Activated B cell treated with CpG ODN at 0.5 μM for 24 hours (primary cell): ENCODE results near the gene DCST1. TPM values are rescaled to one million over a fixed set of nuclear protein-coding genes. Genes with fewer than 3 reads are reported as not detected.

Experiments
- ATAC-seq: fragments of 200-7000 bp; cut with Tn5 transposase; one replicate; pipeline ENCODE4 v1.10.0; 2021; ENCODE audit warnings: low read depth, mild to moderate bottlenecking, moderate library complexity
- CTCF ChIA-PET: fragments of 350-600 bp; sonication (Branson Sonifier 250); formaldehyde crosslinking; loops from one replicate; lab custom pipeline; 2021; ENCODE audit warnings: antibody characterized with exemption; lab: Charles Lee
- POLR2A ChIA-PET: fragments of 350-600 bp; sonication (Branson Sonifier 250); formaldehyde crosslinking; loops from one replicate; lab custom pipeline; 2021; ENCODE audit warnings: antibody characterized with exemption; lab: Charles Lee
- DNase-seq: peaks from one replicate; pipeline ENCODE4 v3.0.0; 2022
- H3K27ac Mint-ChIP-seq: one replicate; pipeline ENCODE4 v1.8.0; 2020; ENCODE audit warnings: mixed read lengths
- H3K27me3 Mint-ChIP-seq: one replicate; pipeline ENCODE4 v1.8.0; 2021; ENCODE audit warnings: mixed read lengths
- H3K36me3 Mint-ChIP-seq: one replicate; pipeline ENCODE4 v1.8.0; 2021; ENCODE audit warnings: low read depth, mixed read lengths
- H3K4me1 Mint-ChIP-seq: one replicate; pipeline ENCODE4 v1.8.0; 2021; ENCODE audit warnings: mixed read lengths
- H3K4me3 Mint-ChIP-seq: one replicate; pipeline ENCODE4 v1.8.0; 2020; ENCODE audit warnings: mild to moderate bottlenecking, mixed read lengths
- H3K9me3 Mint-ChIP-seq: one replicate; pipeline ENCODE4 v1.8.0; 2020; ENCODE audit warnings: mixed read lengths
- intact Hi-C: fragments of 100-400 bp; cut with micrococcal nuclease; formaldehyde crosslinking; loops from one replicate; pipeline ENCODE4 v1.15.1; 2024
- total RNA-seq: library from RNA; stranded (reverse); gene quantifications from 2 replicates; pipeline ENCODE4 v1.2.3, GENCODE V29; 2022
- TF ChIP-seq, protein P1 (sequence below): fragments of 200-600 bp; IDR thresholded peaks from one replicate; pipeline ENCODE4 v1.8.0; 2022; ENCODE audit warnings: antibody characterized with exemption, mild to moderate bottlenecking

DCST1 gene
- total RNA-seq, 1 donor from 2014 or later: not detected

DNA sequence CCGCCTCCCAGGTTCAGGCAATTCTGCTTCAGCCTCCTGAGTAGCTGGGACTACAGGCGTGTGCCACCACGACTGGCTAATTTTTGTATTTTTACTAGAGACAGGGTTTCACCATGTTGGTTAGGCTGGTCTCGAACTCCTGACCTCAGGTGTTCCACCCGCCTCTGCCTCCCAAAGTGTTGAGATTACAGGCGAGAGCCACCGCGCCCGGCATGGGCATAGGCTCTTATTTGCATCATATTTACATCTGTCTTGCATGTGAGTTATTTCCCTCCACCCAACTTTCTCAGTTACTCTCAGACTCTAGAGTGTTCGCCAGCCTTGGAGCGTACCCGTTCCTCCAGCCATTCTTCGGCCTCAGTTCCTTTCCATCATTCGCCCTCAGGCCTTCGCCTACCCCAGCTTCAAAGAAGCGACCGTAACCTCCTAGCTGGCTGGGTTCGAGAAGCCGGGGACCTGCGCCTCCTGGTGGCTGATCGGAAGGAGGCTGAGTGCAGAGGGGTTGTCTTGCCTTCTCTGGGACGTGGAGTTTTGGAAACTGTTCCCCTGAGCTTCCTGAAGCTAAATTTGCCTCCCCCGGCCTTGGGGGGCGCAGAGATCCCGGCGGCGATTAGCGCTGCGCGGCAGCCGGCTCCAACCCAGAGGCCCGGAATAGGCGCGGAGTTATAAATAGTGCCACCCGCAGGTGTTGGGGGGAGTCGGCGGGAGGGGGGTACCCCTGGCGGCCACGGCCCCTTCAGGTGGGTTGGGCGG, 34.6 kb upstream of the DCST1 start:
- TF ChIP-seq, protein P1, sequence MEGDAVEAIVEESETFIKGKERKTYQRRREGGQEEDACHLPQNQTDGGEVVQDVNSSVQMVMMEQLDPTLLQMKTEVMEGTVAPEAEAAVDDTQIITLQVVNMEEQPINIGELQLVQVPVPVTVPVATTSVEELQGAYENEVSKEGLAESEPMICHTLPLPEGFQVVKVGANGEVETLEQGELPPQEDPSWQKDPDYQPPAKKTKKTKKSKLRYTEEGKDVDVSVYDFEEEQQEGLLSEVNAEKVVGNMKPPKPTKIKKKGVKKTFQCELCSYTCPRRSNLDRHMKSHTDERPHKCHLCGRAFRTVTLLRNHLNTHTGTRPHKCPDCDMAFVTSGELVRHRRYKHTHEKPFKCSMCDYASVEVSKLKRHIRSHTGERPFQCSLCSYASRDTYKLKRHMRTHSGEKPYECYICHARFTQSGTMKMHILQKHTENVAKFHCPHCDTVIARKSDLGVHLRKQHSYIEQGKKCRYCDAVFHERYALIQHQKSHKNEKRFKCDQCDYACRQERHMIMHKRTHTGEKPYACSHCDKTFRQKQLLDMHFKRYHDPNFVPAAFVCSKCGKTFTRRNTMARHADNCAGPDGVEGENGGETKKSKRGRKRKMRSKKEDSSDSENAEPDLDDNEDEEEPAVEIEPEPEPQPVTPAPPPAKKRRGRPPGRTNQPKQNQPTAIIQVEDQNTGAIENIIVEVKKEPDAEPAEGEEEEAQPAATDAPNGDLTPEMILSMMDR: peak; percentile 50
- intact Hi-C loops: loop anchor here (1.0 kb wide), 2 partner anchors 38 to 62 kb away; partner anchors contain the start of gene PYGO2
- Mint-ChIP-seq H3K27ac (peak overlapping the region; percentile 87), H3K4me1 (peaks cover 27% of the 10 kb centered on the region), H3K36me3 (peaks cover 6% of the 10 kb centered on the region), H3K27me3 (no peaks in the 10 kb centered on the region), H3K4me3 (peak overlapping the region; percentile 81), H3K9me3 (no peaks in the 10 kb centered on the region)
- CTCF ChIA-PET: interaction anchor here (0.9 to 3.2 kb wide), 17 partner anchors 11 to 331 kb away, joined by 3 to 35 read pairs (median 4); partner anchors contain the start of genes ADAM15, CKS1B, FLAD1 and PBXIP1
- POLR2A ChIA-PET: interaction anchor here (0.9 to 7.2 kb wide), 12 partner anchors 13 to 564 kb away, joined by 3 to 68 read pairs (median 7); partner anchors contain the start of genes ASH1L, CKS1B, FLAD1 and PBXIP1
- ATAC-seq (no peak), DNase-seq (peak; percentile 51)

DNA sequence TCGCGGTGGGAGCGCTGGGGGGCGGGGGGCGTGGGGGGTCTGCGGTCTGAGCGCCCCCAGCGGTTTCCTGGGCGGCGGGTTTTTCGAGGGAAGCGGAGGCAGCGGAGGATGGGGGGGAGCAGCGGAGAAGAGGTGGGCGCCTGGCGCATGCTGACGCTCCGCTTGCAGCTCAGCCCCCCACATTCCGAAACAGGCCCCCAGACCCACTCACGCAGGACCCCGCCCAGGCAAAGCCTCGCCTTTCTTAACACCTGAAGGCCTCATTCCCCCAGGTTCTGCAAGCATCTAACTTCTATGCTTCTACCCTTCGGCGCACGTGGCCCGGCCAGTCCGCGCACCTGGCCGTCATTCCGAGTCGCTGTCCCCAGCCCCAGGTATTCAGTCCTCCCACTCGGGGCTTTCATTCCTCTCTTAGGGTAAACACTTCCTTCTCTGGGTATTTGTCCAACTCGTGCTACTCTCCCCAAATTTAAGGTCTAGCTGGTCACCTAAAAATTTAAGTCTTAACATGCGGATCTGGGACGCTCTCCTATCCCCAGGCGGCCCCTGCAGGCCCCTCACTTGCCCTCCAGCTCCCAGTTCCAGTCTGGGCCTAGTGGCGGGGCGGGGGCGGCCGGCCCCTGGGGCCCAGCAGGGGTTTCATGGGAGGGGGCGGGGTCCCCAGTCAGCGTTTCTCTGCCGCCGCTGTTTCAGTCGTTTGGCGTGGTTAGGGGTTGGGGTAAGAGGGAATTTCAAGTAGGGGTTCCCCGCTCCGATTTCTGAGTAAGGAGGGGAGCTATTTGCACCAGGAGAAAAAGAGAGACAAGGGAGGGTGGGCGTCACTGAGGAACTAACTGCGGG, 33.8 kb upstream of the DCST1 start:
- H3K27me3 Mint-ChIP-seq: no peaks in the 10 kb centered on the region
- peak overlapping the region; percentile 94 for H3K4me3 Mint-ChIP-seq
- POLR2A ChIA-PET: interaction anchor here (0.9 to 7.2 kb wide), 16 partner anchors 12 to 563 kb away, joined by 3 to 68 read pairs (median 4); partner anchors contain the start of genes ASH1L, CKS1B, FLAD1 and KRTCAP2
- TF ChIP-seq, protein P1: no peak
- ATAC-seq: no peak
- H3K36me3 Mint-ChIP-seq: peaks cover 6% of the 10 kb centered on the region
- DNase-seq: peak; percentile 41
- H3K27ac Mint-ChIP-seq: peak overlapping the region; percentile 86
- CTCF ChIA-PET: interaction anchor here (0.9 to 3.2 kb wide), 16 partner anchors 11 to 332 kb away, joined by 3 to 35 read pairs (median 4); partner anchors contain the start of genes ADAM15, CKS1B, FLAD1 and PBXIP1
- peaks cover 33% of the 10 kb centered on the region for H3K4me1 Mint-ChIP-seq
- no peaks in the 10 kb centered on the region for H3K9me3 Mint-ChIP-seq
- intact Hi-C loops: loop anchor here (1.0 kb wide), 2 partner anchors 38 to 62 kb away; partner anchors contain the start of gene PYGO2

DNA sequence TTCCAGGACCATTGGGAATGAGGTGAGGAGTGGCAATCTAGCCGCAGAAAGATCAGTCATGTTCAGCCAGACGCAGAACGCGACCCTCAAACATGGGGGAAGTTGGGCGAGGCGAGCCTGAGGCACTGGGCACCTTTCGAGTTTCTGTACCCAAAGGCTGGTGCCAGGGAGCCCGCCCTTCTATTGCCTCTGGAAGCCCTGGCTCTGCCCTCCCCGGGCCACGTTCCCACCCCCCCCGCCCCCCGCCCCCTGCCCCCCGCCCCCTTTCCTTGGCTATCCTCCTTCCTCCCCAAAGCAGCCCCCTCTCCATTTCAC, 33.3 kb upstream of the DCST1 start:
- intact Hi-C loops: no loop called here

DNA sequence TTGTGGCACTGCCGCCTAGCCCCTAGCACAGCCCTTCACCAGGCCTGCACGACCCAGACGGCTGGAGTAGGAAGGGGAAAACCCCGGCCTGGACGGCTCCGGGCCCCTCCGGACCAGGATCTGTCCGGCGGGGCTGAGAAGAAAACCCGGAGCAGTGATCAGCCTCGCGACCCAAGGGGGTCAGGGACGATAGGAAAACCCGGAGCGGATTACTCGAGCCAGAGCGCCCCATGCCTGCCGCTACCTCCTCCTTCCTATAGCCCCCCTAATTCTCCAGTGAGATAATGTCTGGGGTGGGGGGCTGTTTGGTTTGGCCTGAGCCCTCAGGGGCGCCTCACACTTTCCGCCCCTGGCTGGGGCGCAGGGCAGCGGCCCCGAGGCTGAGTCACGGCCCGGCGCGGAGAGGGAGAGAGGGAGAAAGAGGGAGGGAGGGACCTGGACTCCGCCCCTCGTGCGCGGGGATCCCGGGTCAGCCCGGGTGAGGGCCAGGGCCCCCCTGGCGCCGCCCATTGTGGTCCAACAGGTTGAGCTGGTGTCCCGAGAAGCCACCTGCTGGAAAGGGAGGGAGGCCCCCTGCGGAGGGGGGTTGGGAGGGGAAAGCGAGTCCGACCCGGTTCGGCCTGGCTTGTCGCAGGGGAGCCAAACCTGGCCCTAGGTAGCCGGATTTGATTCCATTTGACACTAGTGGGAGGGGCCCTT, 32.7 kb upstream of the DCST1 start:
- peak overlapping the region; percentile 95 for H3K27ac Mint-ChIP-seq
- no peaks in the 10 kb centered on the region for H3K27me3 Mint-ChIP-seq
- TF ChIP-seq, protein P1: no peak
- H3K9me3 Mint-ChIP-seq: no peaks in the 10 kb centered on the region
- peak; percentile 81 for DNase-seq
- peak overlapping the region; percentile 94 for H3K4me3 Mint-ChIP-seq
- CTCF ChIA-PET: interaction anchor here (1.6 to 3.2 kb wide), 4 partner anchors 16 to 44 kb away, joined by 3 to 14 read pairs (median 12); partner anchors contain the start of gene CKS1B
- peaks cover 44% of the 10 kb centered on the region for H3K4me1 Mint-ChIP-seq
- ATAC-seq: peak; percentile 35
- intact Hi-C loops: loop anchor here (1.0 kb wide), 1 partner anchor 16 kb away; no protein-coding TSS in a partner anchor
- POLR2A ChIA-PET: interaction anchor here (0.7 to 7.2 kb wide), 14 partner anchors 10 to 65 kb away, joined by 3 to 85 read pairs (median 9); partner anchors contain the start of genes CKS1B, FLAD1, PBXIP1 and PMVK
- peaks cover 6% of the 10 kb centered on the region for H3K36me3 Mint-ChIP-seq

More for the DNA sequence above, 33.3 kb upstream of the DCST1 start:
- Mint-ChIP-seq H3K36me3 (peaks cover 6% of the 10 kb centered on the region), H3K27ac (peak overlapping the region; percentile 86), H3K4me3 (peak overlapping the region; percentile 94), H3K4me1 (peaks cover 39% of the 10 kb centered on the region), H3K27me3 (no peaks in the 10 kb centered on the region), H3K9me3 (no peaks in the 10 kb centered on the region)
- ChIA-PET POLR2A (interaction anchor here (1.0 to 7.2 kb wide), 11 partner anchors 12 to 173 kb away, joined by 3 to 68 read pairs (median 6); partner anchors contain the start of genes CKS1B, FLAD1, KRTCAP2 and PBXIP1), CTCF (interaction anchor here (1.6 to 3.2 kb wide), 7 partner anchors 16 to 48 kb away, joined by 3 to 35 read pairs (median 11); partner anchors contain the start of genes CKS1B, FLAD1 and PYGO2)
- ATAC-seq (no peak), DNase-seq (no peak)
- TF ChIP-seq, protein P1: no peak
